Endothelial cell of umbilical vein (primary cell): ENCODE results near the gene TUBA3D. TPM values are rescaled to one million over a fixed set of nuclear protein-coding genes. Genes with fewer than 3 reads are reported as not detected.
"Not testable (repeated sequence)": the region's sequence is repeated elsewhere in the genome, so short reads cannot be mapped to it uniquely, and the experiment has no call there.

Experiments
- BruUV-seq: library from RNA; stranded (reverse); fragments of 400-500 nt; replicated peaks from 2 replicates; lab custom pipeline; 2021; lab: Mats Ljungman, UMichigan
- CTCF ChIA-PET: fragments of 300-600, 350-600 bp; sonication (Branson Sonifier 250); formaldehyde crosslinking; loops from one replicate; lab custom pipeline; 2021; ENCODE audit warnings: antibody characterized with exemption, inconsistent platforms; lab: Charles Lee
- POLR2A ChIA-PET: fragments of 300-600, 350-600 bp; sonication (Branson Sonifier 250); formaldehyde crosslinking; loops from one replicate; lab custom pipeline; 2021; ENCODE audit warnings: antibody characterized with exemption, inconsistent platforms; lab: Charles Lee
- DNase-seq: peaks from one replicate; pipeline ENCODE4 v3.0.0-alpha.2; 2011; ENCODE audit warnings: low read depth, low spot score
- FAIRE-seq: peaks from 2 replicates; lab custom pipeline; 2011; peaks lifted over from hg19 to GRCh38; lab: Jason Lieb, UNC
- H2AFZ ChIP-seq: 2 replicates; pipeline ENCODE4 v1.6.0; 2012; ENCODE audit warnings: low read depth, low read length, control low read depth, inconsistent platforms
- H3K27ac ChIP-seq: 2 replicates; pipeline ENCODE4 v1.5.1; 2011; ENCODE audit warnings: low read depth, mild to moderate bottlenecking, control low read depth, low read length, moderate library complexity; ENCODE audit not compliant: insufficient read depth
- H3K27me3 ChIP-seq, 2 experiments: 2 replicates each; pipeline versions ENCODE4 v1.6.0 to v1.6.1; 2011; ENCODE audit warnings: low read length in 2 of 2, mixed read lengths in 1 of 2; ENCODE audit not compliant: control insufficient read depth in 2 of 2, insufficient read depth in 2 of 2
- H3K36me3 ChIP-seq, 2 experiments: 2 replicates in 1 of 2; 3 replicates in 1 of 2; pipeline ENCODE4 v1.5.1; 2011; ENCODE audit warnings: low read length in 2 of 2, mild to moderate bottlenecking in 1 of 2, moderate library complexity in 1 of 2; ENCODE audit not compliant: control insufficient read depth in 2 of 2, insufficient read depth in 2 of 2; ENCODE audit errors: extremely low read depth in 1 of 2
- H3K4me1 ChIP-seq: 3 replicates; pipeline ENCODE4 v1.5.1; 2011; ENCODE audit warnings: mild to moderate bottlenecking, low read length; ENCODE audit not compliant: control insufficient read depth, insufficient read depth; ENCODE audit errors: extremely low read depth
- H3K4me2 ChIP-seq: 2 replicates; pipeline ENCODE4 v1.6.1; 2011; ENCODE audit warnings: low read length, control low read depth, mixed read lengths; ENCODE audit not compliant: insufficient read depth
- H3K4me3 ChIP-seq, 3 experiments: fragments of 200-600 bp in 1 of 3; sonication (generic), shearing (Covaris generic) in 1 of 3; replicated peaks in 1 of 3; 2 replicates each; pipeline ENCODE4 v1.5.1; 2011 to 2016; ENCODE audit warnings: control low read depth in 3 of 3, low read length in 3 of 3, mild to moderate bottlenecking in 2 of 3, inconsistent platforms in 1 of 3, low read depth in 1 of 3, moderate library complexity in 1 of 3; ENCODE audit not compliant: insufficient read depth in 1 of 3
- H3K79me2 ChIP-seq: 2 replicates; pipeline ENCODE4 v1.6.0; 2012; ENCODE audit warnings: low read length, inconsistent platforms; ENCODE audit not compliant: control insufficient read depth, insufficient read depth
- H3K9ac ChIP-seq: replicated peaks from 2 replicates; pipeline ENCODE3; 2011; ENCODE audit warnings: low read length, control low read depth; ENCODE audit not compliant: insufficient read depth; ENCODE audit errors: extremely low read depth
- H3K9me1 ChIP-seq: replicated peaks from 3 replicates; pipeline ENCODE4 v1.6.0; 2011; ENCODE audit warnings: mild to moderate bottlenecking, low read length; ENCODE audit not compliant: control insufficient read depth, insufficient read depth; ENCODE audit errors: extremely low read depth
- H3K9me3 ChIP-seq: replicated peaks from 2 replicates; pipeline ENCODE4 v1.5.1; 2012; ENCODE audit warnings: low read length, inconsistent platforms; ENCODE audit not compliant: control insufficient read depth, insufficient read depth
- H4K20me1 ChIP-seq: replicated peaks from 2 replicates; pipeline ENCODE3; 2011; ENCODE audit warnings: mild to moderate bottlenecking, low read length; ENCODE audit not compliant: control insufficient read depth, insufficient read depth; ENCODE audit errors: extremely low read depth
- dilution Hi-C: fragments of 300-500 bp; cut with MboI; formaldehyde crosslinking; loops from one replicate; pipeline ENCODE4 v1.15.0; 2019; ENCODE audit warnings: low sequenced_read_pairs; ENCODE audit not compliant: extremely low pct_ligation_motif_present
- intact Hi-C: fragments of 100-400 bp; cut with micrococcal nuclease; formaldehyde crosslinking; loops from one replicate; pipeline ENCODE4 v1.10.0; 2022
- polyA plus RNA-seq, 4 experiments: library from polyadenylated mRNA; depleted of rRNA in 3 of 4; stranded (reverse) in 3 of 4; unstranded in 1 of 4; fragments of >200 nt; gene quantifications; 2 replicates each; pipeline versions ENCODE4 v1.2.1 to v1.2.3, GENCODE V29; 2011 to 2012; ENCODE audit warnings: missing spikeins in 1 of 4
- total RNA-seq: library from RNA; stranded (reverse); gene quantifications from 2 replicates; pipeline ENCODE4 v1.2.3, GENCODE V29; 2021

TUBA3D gene
- total and polyA plus RNA-seq, 2 donors (not counting 3 experiments of a cell fraction or from before 2014, with no cell fraction given), result not detected

DNA sequence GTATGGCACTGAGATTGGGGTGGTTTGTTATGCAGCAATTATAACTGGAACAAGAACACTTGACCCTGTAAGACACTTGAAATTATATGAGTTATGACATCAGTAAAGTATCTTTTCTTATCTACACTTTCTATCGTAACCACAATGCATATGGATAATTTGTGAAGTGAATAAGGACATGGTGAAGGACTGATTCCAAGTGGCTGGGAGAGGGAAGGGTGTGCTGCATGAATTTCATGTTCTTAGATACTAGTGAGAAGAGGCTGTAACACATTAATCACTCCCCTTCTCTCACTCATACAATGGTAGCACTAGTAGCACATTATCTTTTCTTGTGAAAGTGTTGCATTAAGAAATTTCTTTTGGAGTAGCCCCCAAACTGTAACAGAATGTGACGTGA is 21.0 kb upstream of the TUBA3D start:
- BruUV-seq, H3K9me1 ChIP-seq, DNase-seq, FAIRE-seq, H3K27me3 ChIP-seq, H3K27ac ChIP-seq, H3K79me2 ChIP-seq, H4K20me1 ChIP-seq, H3K36me3 ChIP-seq, intact Hi-C loops, dilution Hi-C loops, H3K9ac ChIP-seq, POLR2A ChIA-PET, H3K4me1 ChIP-seq, H2AFZ ChIP-seq, H3K9me3 ChIP-seq, CTCF ChIA-PET, H3K4me3 ChIP-seq, H3K4me2 ChIP-seq: not testable (repeated sequence)

- H3K4me3 ChIP-seq, H3K4me1 ChIP-seq, H4K20me1 ChIP-seq, intact Hi-C loops, H3K9me1 ChIP-seq, CTCF ChIA-PET, dilution Hi-C loops, H3K9ac ChIP-seq, H3K36me3 ChIP-seq, H3K79me2 ChIP-seq, H3K4me2 ChIP-seq, H3K27me3 ChIP-seq, POLR2A ChIA-PET, H3K9me3 ChIP-seq, H2AFZ ChIP-seq, H3K27ac ChIP-seq, BruUV-seq, DNase-seq: not testable (repeated sequence)
- FAIRE-seq, result peak; percentile 57
These were observed 8.2 kb upstream of the TUBA3D start for GRCh38 chr2:131467722-131468121.

DNA sequence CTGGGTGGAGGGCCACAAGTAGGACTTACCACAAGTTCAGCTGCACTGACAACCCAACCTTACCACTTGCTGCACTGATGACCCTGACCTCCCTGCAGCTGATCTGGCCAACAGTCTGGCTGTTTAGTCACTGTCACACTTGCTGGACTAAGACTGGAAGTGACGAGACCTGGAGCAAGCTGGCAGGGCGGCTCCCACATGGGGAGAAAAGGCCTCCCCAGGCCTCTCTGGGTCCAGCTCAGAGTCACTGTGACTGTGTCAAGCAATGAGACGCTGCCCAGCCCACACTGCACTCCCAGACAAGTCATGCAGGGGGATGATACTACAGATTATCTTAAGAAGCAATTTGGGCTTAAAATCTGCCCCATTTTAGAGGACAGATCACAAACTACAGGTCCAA is 5.0 kb upstream of the TUBA3D start:
- H4K20me1 ChIP-seq, H3K9me3 ChIP-seq, H3K9ac ChIP-seq, H3K4me1 ChIP-seq, H3K36me3 ChIP-seq, CTCF ChIA-PET, DNase-seq, FAIRE-seq, BruUV-seq, H3K27ac ChIP-seq, H2AFZ ChIP-seq, H3K9me1 ChIP-seq, H3K4me3 ChIP-seq, POLR2A ChIA-PET, H3K4me2 ChIP-seq, intact Hi-C loops, H3K79me2 ChIP-seq, H3K27me3 ChIP-seq, dilution Hi-C loops: not testable (repeated sequence)

DNA sequence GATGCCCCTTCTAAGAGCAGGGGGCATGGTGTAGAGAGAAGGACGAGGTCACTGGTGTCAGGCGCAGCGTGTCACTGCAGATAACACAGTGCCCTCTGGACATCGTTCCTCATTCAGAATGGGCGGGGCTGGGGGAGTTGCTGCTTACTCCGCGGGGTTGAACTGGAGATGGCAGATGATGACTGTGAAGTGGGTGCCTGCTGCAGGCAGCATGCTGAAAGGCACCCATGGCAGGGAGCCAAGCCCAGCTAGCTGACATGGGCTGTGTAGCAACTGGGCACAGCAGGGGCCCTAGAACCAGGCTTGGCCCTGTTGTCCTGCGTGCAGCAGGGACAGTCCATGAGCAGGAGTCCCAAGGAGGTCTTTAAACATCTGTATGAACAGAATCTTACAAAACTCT is 4.3 kb upstream of the TUBA3D start:
- H3K9ac ChIP-seq, H3K9me1 ChIP-seq, H3K4me2 ChIP-seq, H3K9me3 ChIP-seq, H2AFZ ChIP-seq, DNase-seq, CTCF ChIA-PET, H3K27me3 ChIP-seq, POLR2A ChIA-PET, intact Hi-C loops, H3K4me3 ChIP-seq, H3K4me1 ChIP-seq, dilution Hi-C loops, H3K36me3 ChIP-seq, H3K27ac ChIP-seq, H3K79me2 ChIP-seq, H4K20me1 ChIP-seq, FAIRE-seq, BruUV-seq: not testable (repeated sequence)
